Prostate gland (tissue), 2 donors: ENCODE data around the gene ENAH. TPM values are rescaled to one million over a fixed set of nuclear protein-coding genes. Genes with fewer than 3 reads are reported as not detected.

Experiments used
- DNase-seq: peaks from one replicate; pipeline ENCODE4 v3.0.0-alpha.2; 2019; ENCODE audit warnings: low spot score
- H3K27ac ChIP-seq, 2 donors: fragments of 200-600 bp; sonication (generic); 2 replicates each; pipeline ENCODE4 v1.5.1; 2017 to 2019
- H3K27me3 ChIP-seq: fragments of 200-600 bp; sonication (generic); replicated peaks from 2 replicates; pipeline ENCODE4 v1.5.1; 2019; ENCODE audit not compliant: insufficient read depth
- H3K36me3 ChIP-seq, 2 donors: fragments of 200-600 bp; sonication (generic); 1 replicate in 1 of 2; 2 replicates in 1 of 2; pipeline versions ENCODE4 v1.5.1 to v1.8.1; 2017 to 2019
- H3K4me1 ChIP-seq: fragments of 200-600 bp; sonication (generic); replicated peaks from 2 replicates; pipeline ENCODE4 v1.5.1; 2019
- H3K4me3 ChIP-seq, 2 donors: fragments of 200-600 bp; sonication (generic); 2 replicates each; pipeline ENCODE4 v1.5.1; 2017 to 2019
- H3K9me3 ChIP-seq: fragments of 200-600 bp; sonication (generic); 2 replicates; pipeline ENCODE4 v1.5.1; 2017
- CTCF ChIP-seq, 4 experiments: fragments of 200-600 bp in 2 of 4; fragments of 450-650 bp in 2 of 4; sonication (generic) in 2 of 4; IDR thresholded peaks; 1 replicate in 3 of 4; 2 replicates in 1 of 4; pipeline ENCODE4 v1.5.1; 2016 to 2019; ENCODE audit warnings: antibody characterized with exemption in 4 of 4, mild to moderate bottlenecking in 2 of 4, moderate library complexity in 2 of 4
- POLR2A ChIP-seq: fragments of 450-650 bp; IDR thresholded peaks from one replicate; pipeline ENCODE4 v1.6.1; 2016; ENCODE audit warnings: antibody characterized with exemption, mild to moderate bottlenecking
- POLR2AphosphoS5 ChIP-seq: sonication (generic); formaldehyde crosslinking; IDR thresholded peaks from one replicate; pipeline ENCODE4 v1.6.1; 2017; ENCODE audit warnings: antibody characterized with exemption
- WGBS: methylation state at CpG from one replicate; pipeline ENCODE4 v1.1.5; 2018; 5-methylcytosine and 5-hydroxymethylcytosine counted together
- intact Hi-C: fragments of 100-400 bp; cut with DNase I; formaldehyde crosslinking; loops from one replicate; pipeline ENCODE4 v1.14.2; 2022
- total RNA-seq, 2 donors: library from RNA; depleted of rRNA; stranded (reverse); fragments of >200 nt; gene quantifications; one replicate each; pipeline ENCODE4 v1.1.0, GENCODE V29; 2016

Gene ENAH
- total RNA-seq, 2 donors from 2014 or later = 36.4 to 93.6 TPM

- intact Hi-C loops = no loop called here
- Histone ChIP-seq H3K27me3 (no peaks in the 10 kb centered on the region), H3K9me3 (no peaks in the 10 kb centered on the region), H3K27ac (peak overlapping the region; percentile 46 to 54), H3K4me1 (peaks cover 3% of the 10 kb centered on the region), H3K4me3 (no peak overlapping the region), H3K36me3 (no peaks in the 10 kb centered on the region)
- TF ChIP-seq POLR2AphosphoS5 (no peak), POLR2A (no peak), CTCF (IDR thresholded peaks at IDR 0.05) (no peak)
- 30% methylated on average over 5 of the region's 5 CpGs for WGBS
- no peak for DNase-seq
Observed at GRCh38 chr1:225462429-225462713, 190.6 kb downstream of the ENAH start.

- Histone ChIP-seq H3K9me3 (no peaks in the 10 kb centered on the region), H3K27ac (peak overlapping the region; percentile 46 to 61), H3K4me3 (no peak overlapping the region), H3K27me3 (no peaks in the 10 kb centered on the region), H3K36me3 (no peaks in the 10 kb centered on the region), H3K4me1 (peaks cover 3% of the 10 kb centered on the region)
- no peak for TF ChIP-seq POLR2A
- no peak for TF ChIP-seq POLR2AphosphoS5
- no peak for TF ChIP-seq CTCF (IDR thresholded peaks at IDR 0.05)
- WGBS = 62% methylated on average over 19 of the region's 19 CpGs
- intact Hi-C loops = no loop called here
- DNase-seq = no peak
Observed at GRCh38 chr1:225461533-225462428, 191.1 kb downstream of the ENAH start.

- WGBS = 63% methylated on average over 8 of the region's 8 CpGs
- intact Hi-C loops = no loop called here
- peaks cover 3% of the 10 kb centered on the region for H3K4me1 ChIP-seq
- H3K9me3 ChIP-seq = no peaks in the 10 kb centered on the region
- no peak overlapping the region for H3K4me3 ChIP-seq
- no peaks in the 10 kb centered on the region for H3K36me3 ChIP-seq
- peak overlapping the region; percentile 46 to 61 for H3K27ac ChIP-seq
- DNase-seq = no peak
- TF ChIP-seq CTCF (IDR thresholded peaks at IDR 0.05) (no peak), POLR2A (no peak)
- H3K27me3 ChIP-seq = no peaks in the 10 kb centered on the region
Observed at GRCh38 chr1:225460737-225461532, 192.0 kb downstream of the ENAH start.

GRCh38 chr1:225460021-225460736 is 192.7 kb downstream of the ENAH start:
- peaks cover 3% of the 10 kb centered on the region for H3K4me1 ChIP-seq
- WGBS = 43% methylated on average over 18 of the region's 18 CpGs
- no peak overlapping the region for H3K4me3 ChIP-seq
- H3K27me3 ChIP-seq = no peaks in the 10 kb centered on the region
- DNase-seq = no peak
- peak overlapping the region; percentile 46 to 61 for H3K27ac ChIP-seq
- no peak for TF ChIP-seq POLR2AphosphoS5
- H3K9me3 ChIP-seq = no peaks in the 10 kb centered on the region
- no peaks in the 10 kb centered on the region for H3K36me3 ChIP-seq
- intact Hi-C loops = no loop called here

- Histone ChIP-seq H3K27me3 (no peaks in the 10 kb centered on the region), H3K4me1 (peaks cover 3% of the 10 kb centered on the region)
Observed at GRCh38 chr1:225458222-225458631, 194.7 kb downstream of the ENAH start.

More at GRCh38 chr1:225458222-225458631, 194.7 kb downstream of the ENAH start:
- no peaks in the 10 kb centered on the region for H3K9me3 ChIP-seq
- WGBS = 69% methylated on average over 2 of the region's 2 CpGs
- intact Hi-C loops = no loop called here
- no peak for DNase-seq
- H3K36me3 ChIP-seq = no peaks in the 10 kb centered on the region
- no peak overlapping the region for H3K4me3 ChIP-seq
- TF ChIP-seq CTCF (IDR thresholded peaks at IDR 0.05) (no peak), POLR2A (no peak), POLR2AphosphoS5 (no peak)
- no peak overlapping the region for H3K27ac ChIP-seq
